NK-92 (cell line): Measurements from ENCODE around the gene PDIA5.
"Not testable (repeated sequence)": the region's sequence is repeated elsewhere in the genome, so short reads cannot be mapped to it uniquely, and the experiment has no call there.

Source experiments
- DNase-seq: peaks from one replicate; lab custom pipeline; 2025; ENCODE audit not compliant: unreplicated experiment; lab: John Stamatoyannopoulos, UW

Gene PDIA5

GRCh38 chr3:123143669-123144411, 77.0 kb downstream of the PDIA5 start:
- DNase-seq: no peak

DNA sequence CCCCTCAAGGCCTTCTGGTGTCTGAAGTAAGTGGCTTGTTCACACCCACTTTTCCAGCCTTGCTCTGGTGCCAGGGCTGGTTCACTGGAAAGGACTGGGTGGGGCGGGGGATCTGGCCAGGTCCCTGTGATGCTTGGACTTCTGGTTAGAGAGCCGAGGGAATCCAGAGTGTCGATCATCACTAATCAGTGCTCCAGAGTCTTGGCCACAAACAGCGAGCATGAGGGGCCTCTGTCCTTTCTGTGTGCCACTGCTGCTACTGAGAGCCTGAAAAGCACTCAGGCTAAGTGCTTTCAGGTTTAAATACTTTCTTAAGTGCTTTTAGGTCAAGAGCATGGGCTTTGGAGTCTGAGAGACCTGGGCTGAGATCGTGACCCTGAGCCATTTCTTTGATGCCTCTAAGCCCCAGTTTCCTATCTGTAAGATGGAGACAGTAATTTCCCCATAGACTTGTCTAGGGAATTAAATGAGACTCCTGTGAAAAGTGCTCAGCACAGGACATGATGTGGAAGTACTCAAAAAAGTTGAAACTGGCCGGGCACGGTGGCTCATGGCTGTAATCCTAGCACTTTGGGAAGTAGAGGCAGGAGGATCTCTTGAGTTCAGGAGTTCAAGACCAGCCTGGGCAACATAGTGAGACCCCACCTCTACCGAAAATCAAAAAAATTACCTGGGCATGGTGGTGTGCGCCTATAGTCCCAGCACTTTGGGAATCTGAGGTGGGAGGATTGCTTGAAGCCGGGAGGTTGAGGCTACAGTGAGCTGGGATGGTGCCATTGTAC, 81.1 kb downstream of the PDIA5 start:
- DNase-seq: no peak

GRCh38 chr3:123148772-123149171, 81.9 kb downstream of the PDIA5 start:
- DNase-seq: no peak

- DNase-seq: no peak
Measured at GRCh38 chr3:123149525-123149924, 82.7 kb downstream of the PDIA5 start.

GRCh38 chr3:123150449-123151215, 83.8 kb downstream of the PDIA5 start:
- DNase-seq: no peak

- no peak for DNase-seq
Measured at GRCh38 chr3:123151251-123151705, 84.5 kb downstream of the PDIA5 start.

- not testable (repeated sequence) for DNase-seq
Measured at GRCh38 chr3:123151853-123152420, 85.1 kb downstream of the PDIA5 start.

GRCh38 chr3:123152687-123153086, 85.9 kb downstream of the PDIA5 start:
- no peak for DNase-seq

DNA sequence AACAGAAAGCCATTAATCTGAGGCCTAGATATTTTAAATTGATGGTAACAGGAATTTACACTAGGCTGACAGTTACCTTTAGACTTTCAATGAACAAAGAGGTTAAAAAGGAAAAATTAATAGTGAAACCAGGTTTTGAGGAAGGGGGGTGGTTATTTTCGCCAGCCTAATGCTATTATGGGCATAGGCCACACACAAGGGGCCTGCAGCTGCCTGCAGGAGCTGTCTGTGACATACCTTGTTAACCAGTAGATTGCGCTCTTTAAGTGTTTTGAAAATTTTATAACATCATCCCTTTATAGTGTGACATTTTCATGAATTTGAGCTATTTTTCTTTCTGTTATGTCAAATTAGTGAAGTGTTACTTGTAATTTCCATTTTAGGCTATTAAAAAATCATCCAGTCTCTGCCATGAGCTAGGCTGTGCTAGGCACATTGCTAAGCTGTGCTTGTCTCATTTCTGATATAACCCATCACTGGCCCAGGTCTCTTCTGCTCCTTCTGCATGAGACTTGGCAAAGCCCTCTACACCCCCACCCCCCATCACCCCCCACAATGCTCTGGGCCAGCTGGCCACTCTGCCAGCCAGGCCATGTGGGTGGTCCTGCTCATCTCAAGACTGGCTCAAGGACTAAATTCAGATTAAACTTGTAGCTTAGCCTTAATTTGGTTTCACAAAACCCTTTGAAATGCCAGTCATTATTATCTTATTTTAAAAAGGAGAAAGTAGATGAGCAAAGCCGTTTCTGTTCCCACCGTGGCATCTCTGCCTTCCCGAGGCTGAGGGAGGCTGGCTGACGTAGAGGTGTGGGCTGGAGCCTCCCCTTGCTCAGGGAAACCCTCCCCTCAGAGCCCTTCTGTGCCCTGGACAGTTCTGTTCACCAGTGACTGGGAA, 86.5 kb downstream of the PDIA5 start:
- no peak for DNase-seq

DNA sequence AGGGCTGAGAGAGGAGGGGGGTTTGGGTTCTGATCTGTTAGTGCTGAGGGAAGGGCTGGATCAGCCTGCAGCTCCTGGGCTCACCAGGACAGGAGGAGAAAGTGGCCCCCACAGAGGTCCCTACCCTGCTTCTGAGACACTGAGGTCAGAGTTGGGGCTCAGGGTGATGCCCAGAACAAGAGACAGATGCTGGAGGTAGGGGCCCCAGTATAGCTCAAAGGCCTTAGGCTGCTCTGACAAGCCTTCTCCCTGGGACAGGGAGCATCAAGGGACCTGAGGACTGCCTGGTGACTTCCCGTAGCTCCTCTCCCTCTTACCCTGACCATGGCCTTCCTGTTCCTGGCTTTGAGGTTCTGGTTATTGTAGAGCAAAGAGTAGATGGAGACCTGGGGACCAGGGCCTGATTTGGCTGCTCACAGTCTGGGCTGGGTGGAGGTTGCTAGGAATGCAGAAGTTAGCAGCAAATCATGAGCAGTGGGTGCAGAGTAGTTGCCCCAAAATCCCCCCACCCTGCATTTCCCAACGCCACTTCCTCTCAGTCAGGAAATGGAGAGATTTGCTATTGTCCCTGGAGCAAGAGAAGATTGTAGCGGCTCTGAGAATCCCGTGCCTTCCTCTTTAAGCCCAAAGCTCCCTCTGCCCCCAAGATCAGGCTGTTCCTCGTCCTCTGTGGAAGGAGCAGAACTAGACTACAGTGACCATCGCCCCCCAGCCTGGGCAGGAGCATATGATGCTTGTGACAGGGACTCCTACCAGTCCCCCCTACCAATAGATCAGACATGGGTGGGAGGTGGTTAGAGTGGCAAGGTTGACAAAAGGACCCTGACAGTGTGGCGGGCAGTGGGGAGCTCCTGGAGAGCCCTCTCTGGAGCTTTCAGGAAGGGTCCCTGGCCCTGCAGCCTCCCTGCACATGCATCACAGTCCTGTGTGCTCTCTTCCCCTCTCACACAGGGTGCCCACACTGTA, 87.5 kb downstream of the PDIA5 start:
- no peak for DNase-seq

- no peak for DNase-seq
Measured at GRCh38 chr3:123155471-123156011, 88.7 kb downstream of the PDIA5 start.

DNA sequence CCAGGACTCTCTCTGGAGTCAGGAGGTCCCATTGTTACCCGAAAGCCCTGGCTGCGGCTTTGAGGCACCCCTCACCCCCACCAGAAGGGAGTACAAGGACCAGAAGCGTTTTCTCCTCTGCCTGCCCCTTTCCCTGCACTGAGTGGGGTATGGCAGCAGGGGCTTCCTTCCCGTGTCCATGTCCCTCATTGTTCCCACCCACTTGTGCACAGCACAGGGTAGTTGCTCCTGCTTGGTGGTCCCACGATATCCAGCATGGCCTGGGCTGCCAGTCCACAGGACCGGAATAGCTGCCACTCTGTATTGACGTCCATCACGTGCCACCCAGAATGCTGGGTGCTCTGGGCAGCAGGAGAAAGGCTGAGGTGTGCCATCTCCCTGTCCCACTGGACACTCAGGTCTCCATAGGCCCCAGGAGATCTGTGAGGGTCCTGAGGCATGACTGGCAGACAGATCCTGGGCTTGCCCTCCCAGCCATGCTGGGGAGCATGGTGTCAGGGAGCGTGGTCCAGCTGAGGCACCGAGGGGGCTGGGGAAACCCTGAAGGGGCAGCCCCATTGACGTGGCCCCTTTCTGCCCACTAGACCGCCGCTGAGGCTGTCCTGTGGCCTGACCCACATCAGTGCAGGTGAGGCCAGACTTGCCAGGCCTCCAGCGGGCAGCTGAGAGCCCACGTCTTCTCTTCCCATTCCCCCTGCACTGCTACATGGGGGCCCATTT, 89.6 kb downstream of the PDIA5 start:
- DNase-seq: no peak

- no peak for DNase-seq
Measured at GRCh38 chr3:123157209-123157597, 90.4 kb downstream of the PDIA5 start.

- DNase-seq: no peak
Measured at GRCh38 chr3:123157598-123158287, 90.9 kb downstream of the PDIA5 start.

GRCh38 chr3:123158330-123158729, 91.5 kb downstream of the PDIA5 start:
- DNase-seq: no peak

DNA sequence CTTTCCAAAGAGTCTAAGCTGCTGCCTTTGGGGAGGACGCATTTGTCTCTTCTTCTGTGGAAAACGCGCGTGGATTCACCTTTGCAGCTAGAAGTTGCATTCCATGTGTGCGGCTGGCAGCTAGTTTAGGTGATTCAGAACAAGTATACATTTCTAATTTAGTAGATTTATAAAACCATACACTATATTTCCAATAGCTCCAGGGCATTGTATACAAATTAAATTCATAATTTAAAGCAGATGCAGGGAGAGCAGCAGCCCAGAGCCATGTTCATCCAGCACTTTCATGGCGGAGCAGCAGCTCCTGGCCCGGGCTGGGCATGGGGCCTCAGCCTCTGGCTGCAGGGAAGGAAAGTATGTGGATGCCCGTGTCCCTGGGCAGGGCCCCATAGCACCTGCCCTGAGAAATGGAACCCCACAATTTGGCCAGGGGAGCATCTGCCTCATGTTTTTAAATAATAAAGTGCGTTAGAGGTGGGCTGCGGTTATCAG, 92.1 kb downstream of the PDIA5 start:
- DNase-seq: no peak

DNA sequence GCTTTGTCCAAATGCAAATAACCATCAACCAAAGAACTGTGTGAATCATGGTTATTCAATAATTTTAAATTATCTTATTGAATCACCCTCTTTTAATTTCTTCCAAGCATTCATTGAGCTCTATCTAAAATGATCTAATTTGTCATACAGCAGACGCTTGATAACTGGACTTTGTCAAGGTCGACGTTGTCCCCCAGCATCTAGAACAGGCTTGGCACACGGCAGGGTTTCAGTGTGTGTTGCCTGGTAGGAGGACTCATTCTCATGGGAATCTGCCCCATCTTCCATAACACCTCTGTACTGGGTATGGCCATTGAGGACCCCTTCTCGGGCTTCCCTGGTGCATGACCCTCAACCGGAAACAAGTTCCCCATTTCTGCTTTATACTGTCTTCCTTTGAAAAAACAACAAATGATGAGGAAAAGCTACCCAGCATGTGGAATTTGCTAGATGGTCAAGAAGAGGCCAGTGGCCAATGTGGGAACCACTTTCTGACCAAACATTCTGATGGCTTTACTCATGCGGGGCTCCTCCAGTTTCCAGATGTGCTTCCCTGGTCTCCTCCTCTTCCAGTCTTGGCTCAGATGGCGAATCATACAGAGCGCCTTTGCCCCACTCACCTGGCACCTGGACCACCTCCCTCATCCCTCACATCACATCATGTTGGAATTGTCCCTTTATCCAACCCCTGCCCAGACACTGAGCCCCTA, 93.3 kb downstream of the PDIA5 start:
- no peak for DNase-seq
